GM12878 (cell line): ENCODE measurements around the gene KIF2A. TPM values are rescaled to one million over a fixed set of nuclear protein-coding genes. Genes with fewer than 3 reads are reported as not detected.

ENCODE experiments used
- ATF7 ChIP-seq: fragments of 450-650 bp; IDR thresholded peaks from 2 replicates; pipeline ENCODE4 v1.6.1; 2016; ENCODE audit warnings: low read depth, mild to moderate bottlenecking
- BRCA1 ChIP-seq: IDR thresholded peaks from 2 replicates; pipeline ENCODE4 v1.6.1; 2011; ENCODE audit warnings: low read depth, low read length, improper control_type of control experiment
- USF1 ChIP-seq: IDR thresholded peaks from 2 replicates; pipeline ENCODE4 v1.6.1; 2011; ENCODE audit warnings: borderline replicate concordance, low read depth, mild to moderate bottlenecking, moderate library complexity, mixed read lengths, low read length; ENCODE audit not compliant: insufficient read depth; ENCODE audit errors: extremely low read length
- YBX1 ChIP-seq: fragments of 450-650 bp; IDR thresholded peaks from 2 replicates; pipeline ENCODE4 v1.6.1; 2016; ENCODE audit warnings: antibody characterized with exemption
- polyA plus RNA-seq, 11 experiments: library from polyadenylated mRNA; depleted of rRNA in 4 of 11; unstranded in 6 of 11; stranded (reverse) in 5 of 11; fragments of >200 nt; fragmentation: Nextera tagmentation in 4 of 11; fragmentation: Illumina TruSeq in 1 of 11; extraction: Ambion mirVana in 4 of 11; extraction: Trizol in 1 of 11; gene quantifications; 1 replicate in 1 of 11; 2 replicates in 10 of 11; pipeline versions ENCODE4 v1.2.1 to v1.2.3, GENCODE V29; 2011 to 2016; ENCODE audit warnings: inconsistent platforms in 2 of 11, missing spikeins in 2 of 11, low read depth in 1 of 11
- total RNA-seq, 4 experiments: library from RNA; depleted of rRNA in 3 of 4; stranded (reverse); fragments of >200 nt in 3 of 4; fragmentation: Illumina TruSeq in 1 of 4; extraction: Trizol in 1 of 4; gene quantifications; 2 replicates each; pipeline versions ENCODE4 v1.2.1 to v1.2.3, GENCODE V29; 2013 to 2021

The KIF2A gene
- total and polyA plus RNA-seq, 10 of the 15 experiments (the other 5 are each of a cell fraction or from before 2014, with no cell fraction given) = 35.9 to 124 (median 80.1) TPM

GRCh38 chr5:62432621-62433064 is 126.6 kb downstream of the KIF2A start (continued):
- TF ChIP-seq USF1 = no peak
- no peak for TF ChIP-seq ATF7
- no peak for TF ChIP-seq YBX1
- TF ChIP-seq BRCA1 = no peak

Other genes with a start within 250 kb of the KIF2A start
- gene DIMT1, start 97.7 kb downstream of the KIF2A start, total RNA-seq (2014; rRNA removed) = 44.1 and 45.6 TPM in 2 replicates
- 22.6 and 23.8 TPM in 2 replicates for gene DIMT1, start 97.7 kb downstream of the KIF2A start, total RNA-seq (2014; rRNA removed; fragmentation: Illumina TruSeq; extraction: Trizol)
- gene DIMT1, start 97.7 kb downstream of the KIF2A start, total RNA-seq (2021) = 28.9 and 32.0 TPM in 2 replicates
- 34.3 and 44.9 TPM in 2 replicates for gene DIMT1, start 97.7 kb downstream of the KIF2A start, polyA plus RNA-seq (2011; rRNA removed)
- 28.8 and 32.1 TPM in 2 replicates for gene DIMT1, start 97.7 kb downstream of the KIF2A start, polyA plus RNA-seq (2014; fragmentation: Illumina TruSeq; extraction: Trizol)
- 10 to 100 TPM; 19.0 to 26.4 TPM for gene DIMT1, start 97.7 kb downstream of the KIF2A start, polyA plus RNA-seq (2014; fragmentation: Nextera tagmentation; extraction: Ambion mirVana)
- gene DIMT1, start 97.7 kb downstream of the KIF2A start, polyA plus RNA-seq (2014; rRNA removed) = 42.6 and 43.8 TPM in 2 replicates
- 10 to 100 TPM; 66.2 TPM for gene DIMT1, start 97.7 kb downstream of the KIF2A start, polyA plus RNA-seq (2016; fragmentation: Nextera tagmentation; extraction: Ambion mirVana)
- 22.1 and 24.4 TPM in 2 replicates for gene IPO11, start 106.6 kb downstream of the KIF2A start, total RNA-seq (2014; rRNA removed)
- 34.3 and 34.8 TPM in 2 replicates for gene IPO11, start 106.6 kb downstream of the KIF2A start, total RNA-seq (2014; rRNA removed; fragmentation: Illumina TruSeq; extraction: Trizol)
- 33.6 and 37.7 TPM in 2 replicates for gene IPO11, start 106.6 kb downstream of the KIF2A start, total RNA-seq (2021)
- 25.8 and 33.2 TPM in 2 replicates for gene IPO11, start 106.6 kb downstream of the KIF2A start, polyA plus RNA-seq (2011; rRNA removed)
- gene IPO11, start 106.6 kb downstream of the KIF2A start, polyA plus RNA-seq (2014; fragmentation: Illumina TruSeq; extraction: Trizol) = 33.7 and 45.3 TPM in 2 replicates
- 10 to 100 TPM; 17.4 to 20.9 TPM for gene IPO11, start 106.6 kb downstream of the KIF2A start, polyA plus RNA-seq (2014; fragmentation: Nextera tagmentation; extraction: Ambion mirVana)
- gene IPO11, start 106.6 kb downstream of the KIF2A start, polyA plus RNA-seq (2014; rRNA removed) = 14.1 and 15.6 TPM in 2 replicates
- gene IPO11, start 106.6 kb downstream of the KIF2A start, polyA plus RNA-seq (2016; fragmentation: Nextera tagmentation; extraction: Ambion mirVana) = 10 to 100 TPM; 48.9 to 49.3 TPM